Activated naive CD4-positive, alpha-beta T cell treated with Interleukin-2 at 50 U/mL for 16 hours (primary cell): Measurements from ENCODE around the gene BSG.
"Not testable (repeated sequence)": the region's sequence is repeated elsewhere in the genome, so short reads cannot be mapped to it uniquely, and the experiment has no call there.

Experiments
- DNase-seq: peaks from one replicate; pipeline ENCODE4 v3.0.0-alpha.2; 2020

Gene BSG

DNA sequence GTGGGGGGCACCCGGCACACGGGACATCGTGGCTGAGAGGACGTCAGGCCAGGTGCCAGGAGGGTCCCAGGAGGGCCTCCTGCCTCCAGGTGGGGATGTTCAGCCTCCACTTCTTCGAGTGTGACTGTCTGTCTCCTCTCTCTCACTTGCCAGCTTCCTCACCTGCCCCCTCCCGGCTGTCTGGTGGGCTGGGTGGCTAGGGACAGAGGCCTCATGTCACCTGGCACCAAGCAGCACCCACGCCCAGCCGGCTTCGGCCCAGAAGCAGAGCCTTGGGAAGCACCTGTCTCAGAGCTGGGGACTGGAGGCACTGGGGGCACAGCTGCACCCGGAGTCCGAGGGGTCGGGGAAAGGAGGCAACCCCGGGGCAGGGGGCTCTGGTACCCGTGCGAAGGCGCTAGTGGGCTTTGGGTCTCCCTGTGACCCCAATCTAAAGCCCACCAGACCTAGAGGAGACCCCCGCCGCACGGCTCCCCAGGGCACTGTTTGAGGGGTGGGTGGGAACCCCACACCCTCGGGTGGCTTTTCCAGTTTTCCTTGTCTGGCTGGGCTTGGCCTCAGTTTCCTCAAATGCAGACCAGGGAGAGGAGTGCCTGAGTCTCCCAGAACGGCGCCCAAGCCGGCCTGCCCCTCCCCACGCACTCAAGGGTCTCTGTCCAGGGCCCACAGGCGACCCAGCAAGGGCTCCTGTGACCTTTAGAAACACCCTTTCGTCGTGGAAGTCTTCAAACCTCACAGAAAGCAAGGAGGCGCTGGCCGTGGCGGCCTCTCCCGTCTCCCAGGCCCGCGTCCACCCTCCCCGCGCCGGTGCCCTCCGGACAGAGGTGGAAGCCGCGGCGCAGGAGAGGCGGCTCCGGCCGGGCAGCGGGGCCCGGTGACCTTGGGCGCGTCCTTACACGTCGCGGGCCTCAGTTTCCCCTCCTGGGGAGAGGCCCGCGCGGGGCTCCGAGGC is 16.6 kb downstream of the BSG start:
- no peak for DNase-seq

DNA sequence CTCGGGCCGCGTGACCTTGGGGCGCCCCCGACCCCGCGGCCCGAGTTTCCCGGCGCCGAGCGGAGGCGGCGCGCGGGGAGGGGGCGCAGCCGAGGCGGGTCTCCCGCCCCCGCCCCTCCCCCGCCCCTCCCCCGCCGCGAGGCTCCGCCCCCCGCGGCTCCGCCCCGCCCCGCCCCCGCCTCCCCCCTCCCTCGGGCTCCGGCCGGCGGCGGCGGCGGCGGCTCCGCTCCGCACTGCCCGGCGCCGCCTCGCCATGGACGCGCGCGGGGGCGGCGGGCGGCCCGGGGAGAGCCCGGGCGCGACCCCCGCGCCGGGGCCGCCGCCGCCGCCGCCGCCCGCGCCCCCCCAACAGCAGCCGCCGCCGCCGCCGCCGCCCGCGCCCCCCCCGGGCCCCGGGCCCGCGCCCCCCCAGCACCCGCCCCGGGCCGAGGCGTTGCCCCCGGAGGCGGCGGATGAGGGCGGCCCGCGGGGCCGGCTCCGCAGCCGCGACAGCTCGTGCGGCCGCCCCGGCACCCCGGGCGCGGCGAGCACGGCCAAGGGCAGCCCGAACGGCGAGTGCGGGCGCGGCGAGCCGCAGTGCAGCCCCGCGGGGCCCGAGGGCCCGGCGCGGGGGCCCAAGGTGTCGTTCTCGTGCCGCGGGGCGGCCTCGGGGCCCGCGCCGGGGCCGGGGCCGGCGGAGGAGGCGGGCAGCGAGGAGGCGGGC is 17.4 kb downstream of the BSG start, which contains the start of gene HCN2:
Gene HCN2, plus strand, starts transcription at position 189 of the 703 bp plus-strand sequence. Its CDS starts 65 bp downstream, at position 254.
- no peak for DNase-seq

DNA sequence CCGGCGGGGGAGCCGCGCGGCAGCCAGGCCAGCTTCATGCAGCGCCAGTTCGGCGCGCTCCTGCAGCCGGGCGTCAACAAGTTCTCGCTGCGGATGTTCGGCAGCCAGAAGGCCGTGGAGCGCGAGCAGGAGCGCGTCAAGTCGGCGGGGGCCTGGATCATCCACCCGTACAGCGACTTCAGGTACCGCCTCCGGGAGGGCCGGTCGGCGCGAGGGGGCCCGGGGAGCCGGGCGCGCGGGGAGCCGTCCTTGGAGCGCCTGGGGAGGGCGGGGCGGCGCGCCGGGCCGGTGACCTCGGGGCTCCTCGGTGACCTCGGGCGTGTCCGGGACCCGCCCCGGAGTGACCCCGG is 18.0 kb downstream of the BSG start:
- peak; percentile 32 for DNase-seq

DNA sequence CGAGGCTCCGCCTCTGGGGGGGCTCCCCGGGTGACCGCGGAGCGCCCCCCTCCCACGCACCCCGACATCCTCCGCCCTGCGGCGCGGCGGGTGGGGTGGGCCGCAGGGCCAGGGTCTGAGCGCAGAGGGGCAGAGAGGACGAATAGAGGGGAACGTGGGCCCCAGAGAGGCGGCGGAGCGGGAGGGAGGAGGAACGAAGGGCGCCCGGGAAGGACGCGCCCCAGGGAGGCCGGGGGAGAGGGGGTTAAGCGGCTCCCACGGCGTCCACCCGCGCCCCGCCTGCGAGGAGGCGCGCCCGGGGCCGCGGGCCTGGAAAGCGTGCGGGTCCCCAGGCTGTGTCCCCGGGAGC is 18.3 kb downstream of the BSG start:
- no peak for DNase-seq

GRCh38 chr19:591099-591958 is 18.9 kb downstream of the BSG start:
- DNase-seq, result no peak

DNA sequence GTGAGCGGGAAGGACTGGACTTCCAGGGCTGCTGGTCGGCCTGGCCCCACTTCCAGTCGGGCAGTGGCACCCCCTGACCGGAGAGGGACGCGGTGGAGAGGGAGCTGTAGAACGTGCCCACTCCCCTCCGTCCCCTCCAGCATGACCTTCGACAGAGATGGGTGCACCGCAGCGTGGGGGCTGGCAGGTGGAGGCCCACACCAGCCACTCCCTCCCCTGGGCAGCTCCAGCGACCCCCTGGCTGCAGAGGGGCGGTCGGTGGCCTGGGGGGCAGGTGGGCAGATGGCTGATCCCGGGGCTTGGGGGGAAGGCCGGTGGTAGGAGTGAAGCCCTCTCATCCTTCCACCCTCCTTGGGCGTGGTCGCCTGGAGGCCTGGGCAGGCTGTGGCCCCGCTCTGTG is 19.7 kb downstream of the BSG start:
- no peak for DNase-seq

GRCh38 chr19:593055-593454 is 20.7 kb downstream of the BSG start:
- no peak for DNase-seq

GRCh38 chr19:593505-593904 is 21.1 kb downstream of the BSG start:
- no peak for DNase-seq

- DNase-seq, result no peak
Measured at GRCh38 chr19:594265-594870, 22.0 kb downstream of the BSG start.

DNA sequence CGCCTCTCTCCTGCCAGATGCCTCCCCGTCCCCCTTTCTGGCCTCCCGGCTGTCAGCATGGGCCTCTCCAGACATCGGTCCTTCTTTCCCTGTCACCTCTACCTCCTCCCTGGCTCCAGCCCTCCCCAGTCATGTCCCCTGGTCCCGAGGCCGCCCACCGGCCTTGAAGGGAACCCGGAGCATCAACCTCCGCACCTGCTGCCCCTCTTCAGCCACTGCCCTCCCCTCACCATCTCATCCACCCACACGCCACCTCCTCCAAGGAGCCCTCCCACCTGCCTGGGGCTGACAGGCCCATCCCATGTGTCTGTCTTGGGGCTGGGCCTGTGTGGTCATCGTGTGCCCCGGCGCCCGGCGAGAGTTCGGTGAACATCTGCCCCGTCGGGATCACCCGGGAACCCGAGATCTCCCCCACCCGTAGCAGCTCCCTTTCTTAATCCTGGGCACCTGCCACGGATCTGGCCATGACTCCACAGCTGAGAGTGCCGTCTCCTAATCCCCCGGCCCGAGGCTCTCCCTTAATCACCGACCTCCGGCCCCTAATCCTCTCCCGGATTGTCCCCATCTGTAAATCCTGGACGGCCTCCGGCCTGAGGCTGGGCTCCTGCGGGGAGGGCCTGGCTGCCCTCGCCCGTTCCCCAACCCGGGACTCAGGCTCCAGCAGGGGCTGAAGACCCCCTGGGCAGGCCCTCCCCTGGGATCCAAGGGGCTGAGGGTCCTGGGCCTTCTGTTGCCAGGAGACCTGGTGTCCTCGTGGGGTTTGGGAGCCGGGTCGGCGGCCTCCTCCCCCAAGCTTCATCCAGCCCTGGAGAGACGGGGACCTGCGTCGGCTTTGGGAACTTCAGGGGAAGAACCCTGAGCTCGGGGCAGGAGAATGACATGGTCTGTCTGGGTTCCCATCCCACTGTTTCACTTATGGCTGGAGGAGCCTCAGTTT is 23.2 kb downstream of the BSG start:
- DNase-seq, result no peak

GRCh38 chr19:596263-596655 is 23.9 kb downstream of the BSG start:
- DNase-seq, result no peak

DNA sequence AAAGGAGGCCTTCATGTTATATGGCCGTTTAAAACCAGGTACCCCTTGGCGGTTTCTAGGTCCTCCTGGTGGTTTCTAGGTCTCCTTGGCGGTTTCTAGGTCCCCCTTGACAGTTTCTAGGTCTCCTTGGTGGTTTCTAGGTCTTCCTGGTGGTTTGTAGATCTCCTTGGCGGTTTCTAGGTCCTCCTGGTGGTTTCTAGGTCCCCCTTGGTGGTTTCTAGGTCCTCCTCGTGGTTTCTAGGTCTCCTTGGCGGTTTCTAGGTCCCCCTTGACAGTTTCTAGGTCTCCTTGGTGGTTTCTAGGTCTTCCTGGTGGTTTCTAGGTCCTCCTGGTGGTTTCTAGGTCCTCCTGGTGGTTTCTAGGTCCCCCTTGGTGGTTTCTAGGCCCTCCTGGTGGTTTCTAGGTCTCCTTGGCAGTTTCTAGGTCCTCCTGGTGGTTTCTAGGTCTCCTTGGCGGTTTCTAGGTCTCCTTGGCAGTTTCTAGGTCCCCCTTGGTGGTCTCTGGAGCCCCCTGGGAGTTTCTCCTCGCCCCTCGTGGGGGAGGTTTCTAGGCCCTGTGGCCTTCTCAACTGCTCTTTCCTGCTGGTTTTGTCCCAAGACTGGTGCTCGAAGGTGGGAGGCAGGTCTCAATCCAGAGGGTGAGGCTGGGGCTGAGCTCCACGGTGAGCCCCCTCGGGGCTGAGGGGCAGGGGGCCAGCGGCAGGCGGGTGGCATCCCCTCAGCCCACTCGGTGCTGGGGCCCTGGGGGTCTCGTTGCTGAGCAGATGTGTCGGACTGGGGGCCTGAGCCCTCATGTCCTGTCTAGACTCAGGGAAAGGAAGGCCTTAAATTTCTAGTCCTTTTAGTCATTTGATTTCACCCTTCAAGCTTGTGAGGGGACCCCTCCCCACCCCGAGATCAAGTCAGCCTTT is 25.3 kb downstream of the BSG start:
- no peak for DNase-seq

DNA sequence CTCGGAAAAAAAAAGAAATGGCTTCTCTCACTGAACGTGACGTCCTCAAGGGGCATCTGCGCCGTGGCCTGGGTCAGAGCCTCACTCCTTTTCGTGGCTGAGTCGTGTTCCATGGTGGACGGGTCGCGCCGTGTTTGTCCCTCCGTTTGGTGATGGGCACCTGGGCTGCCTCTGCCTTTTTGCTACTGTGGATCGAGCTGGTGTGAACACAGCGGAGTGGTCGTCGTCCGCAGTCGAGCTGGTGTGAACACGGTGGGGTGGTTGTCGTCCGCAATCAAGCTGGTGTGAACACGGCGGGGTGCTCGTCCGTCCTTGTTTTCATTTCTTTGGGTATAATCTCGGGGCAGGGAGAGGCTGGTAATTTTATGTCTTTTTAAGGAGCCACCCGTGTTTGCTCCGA is 28.9 kb downstream of the BSG start:
- no peak for DNase-seq

DNA sequence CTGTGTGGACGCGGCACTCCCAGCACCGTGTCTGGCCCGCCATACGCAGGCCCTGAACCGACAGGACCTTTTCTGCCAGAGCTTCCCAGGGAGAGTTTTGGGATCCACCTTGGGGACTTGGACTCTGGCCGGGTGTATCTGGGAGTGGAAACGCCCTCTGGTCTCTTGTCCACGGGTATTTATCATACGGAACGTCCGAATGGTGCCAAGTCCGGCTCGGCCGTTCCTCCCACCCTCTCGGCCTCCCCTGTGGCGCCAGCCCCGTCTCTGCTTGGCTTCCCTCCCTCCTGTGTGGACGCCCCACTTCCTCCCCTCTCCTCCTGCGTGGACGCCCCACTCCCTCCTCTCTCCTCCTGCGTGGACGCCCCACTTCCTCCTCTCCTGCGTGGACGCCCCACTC is 29.4 kb downstream of the BSG start:
- no peak for DNase-seq

- DNase-seq, result no peak
Measured at GRCh38 chr19:602391-603301, 30.2 kb downstream of the BSG start.

DNA sequence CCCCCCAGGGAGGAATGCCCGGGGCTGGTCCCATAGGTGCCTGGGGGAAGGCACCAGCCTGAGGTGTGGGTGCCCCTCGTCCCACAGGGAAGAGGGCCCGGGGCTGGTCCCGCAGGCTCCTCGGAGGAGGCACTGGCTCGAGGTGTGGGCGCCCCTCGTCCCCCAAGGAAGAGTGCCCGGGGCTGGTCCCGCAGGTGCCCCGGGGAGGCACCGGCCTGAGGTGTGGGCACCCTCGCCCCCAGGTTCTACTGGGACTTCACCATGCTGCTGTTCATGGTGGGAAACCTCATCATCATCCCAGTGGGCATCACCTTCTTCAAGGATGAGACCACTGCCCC is 30.9 kb downstream of the BSG start:
- DNase-seq, result not testable (repeated sequence)

DNA sequence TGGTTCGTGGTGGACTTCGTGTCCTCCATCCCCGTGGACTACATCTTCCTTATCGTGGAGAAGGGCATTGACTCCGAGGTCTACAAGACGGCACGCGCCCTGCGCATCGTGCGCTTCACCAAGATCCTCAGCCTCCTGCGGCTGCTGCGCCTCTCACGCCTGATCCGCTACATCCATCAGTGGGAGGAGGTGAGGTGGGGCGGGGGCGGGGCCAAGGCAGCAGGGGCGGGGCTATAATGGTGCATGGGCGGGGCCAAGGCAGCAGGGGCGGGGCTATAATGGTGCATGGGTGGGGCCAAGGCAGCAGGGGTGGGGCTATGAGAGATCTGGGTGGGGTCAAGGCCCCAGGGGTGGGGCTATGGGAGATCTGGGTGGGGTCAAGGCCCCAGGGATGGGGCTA is 31.4 kb downstream of the BSG start:
- DNase-seq, result not testable (repeated sequence)

DNA sequence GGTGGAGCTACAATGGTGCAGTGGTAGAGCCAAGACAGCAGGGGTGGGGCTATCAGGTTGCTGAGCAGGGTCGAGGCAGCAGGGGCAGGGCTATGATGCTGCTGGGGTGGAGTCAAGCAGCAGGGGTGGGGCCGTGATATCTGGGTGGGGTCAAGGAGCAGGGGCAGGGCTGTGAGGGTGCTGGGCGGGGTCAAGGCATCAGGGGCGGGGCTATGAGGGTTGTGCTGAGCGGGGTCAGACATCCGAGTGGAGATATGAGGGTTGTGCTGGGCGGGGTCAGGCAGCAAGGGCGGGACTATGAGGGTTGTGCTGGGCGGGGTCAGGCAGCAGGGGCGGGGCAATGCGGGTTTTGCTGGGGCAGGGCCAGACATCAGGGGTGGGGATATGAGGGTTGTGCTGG is 32.0 kb downstream of the BSG start:
- peak; percentile 14 for DNase-seq
